IgD-negative memory B cell (primary cell): ENCODE measurements around the gene NDUFS3. TPM values are rescaled to one million over a fixed set of nuclear protein-coding genes. Genes with fewer than 3 reads are reported as not detected.
A peak's percentile ranks its signal among the peaks of the same experiment; 100 is the strongest.

Source experiments
- H3K27ac Mint-ChIP-seq, 3 donors: one replicate each; pipeline ENCODE4 v1.8.0; 2020 to 2022; ENCODE audit warnings: mild to moderate bottlenecking in 3 of 3, mixed read lengths in 3 of 3, moderate library complexity in 1 of 3
- H3K27me3 Mint-ChIP-seq: one replicate; pipeline ENCODE4 v1.8.0; 2021; ENCODE audit warnings: mixed read lengths
- H3K36me3 Mint-ChIP-seq: one replicate; pipeline ENCODE4 v1.8.0; 2020; ENCODE audit warnings: mild to moderate bottlenecking, mixed read lengths
- H3K4me1 Mint-ChIP-seq, 3 donors: one replicate each; pipeline ENCODE4 v1.8.0; 2020 to 2022; ENCODE audit warnings: mixed read lengths in 3 of 3, mild to moderate bottlenecking in 1 of 3
- H3K4me3 Mint-ChIP-seq, 4 donors: one replicate each; pipeline ENCODE4 v1.8.0; 2020 to 2022; ENCODE audit warnings: mild to moderate bottlenecking in 4 of 4, mixed read lengths in 4 of 4, moderate library complexity in 3 of 4
- H3K9me3 Mint-ChIP-seq, 3 donors: one replicate each; pipeline ENCODE4 v1.8.0; 2020 to 2021; ENCODE audit warnings: mixed read lengths in 3 of 3, mild to moderate bottlenecking in 1 of 3
- polyA plus RNA-seq: library from polyadenylated mRNA; unstranded; fragments of 300-500 nt; fragmentation: Illumina TruSeq; gene quantifications from one replicate; pipeline ENCODE4 v1.2.3, GENCODE V29; 2021

The NDUFS3 gene
- polyA plus RNA-seq, 1 donor from 2014 or later, result 105 TPM

- Mint-ChIP-seq H3K27ac (peak overlapping the region in 1 of 3 donors; percentile 57), H3K4me3 (no peak overlapping the region), H3K36me3 (peaks cover 2% of the 10 kb centered on the region), H3K27me3 (no peaks in the 10 kb centered on the region), H3K4me1 (peaks cover 1 to 8% (median 2%) of the 10 kb centered on the region in 3 donors), H3K9me3 (no peaks in the 10 kb centered on the region)
Measured at GRCh38 chr11:47616726-47617416, 38.0 kb downstream of the NDUFS3 start.

DNA sequence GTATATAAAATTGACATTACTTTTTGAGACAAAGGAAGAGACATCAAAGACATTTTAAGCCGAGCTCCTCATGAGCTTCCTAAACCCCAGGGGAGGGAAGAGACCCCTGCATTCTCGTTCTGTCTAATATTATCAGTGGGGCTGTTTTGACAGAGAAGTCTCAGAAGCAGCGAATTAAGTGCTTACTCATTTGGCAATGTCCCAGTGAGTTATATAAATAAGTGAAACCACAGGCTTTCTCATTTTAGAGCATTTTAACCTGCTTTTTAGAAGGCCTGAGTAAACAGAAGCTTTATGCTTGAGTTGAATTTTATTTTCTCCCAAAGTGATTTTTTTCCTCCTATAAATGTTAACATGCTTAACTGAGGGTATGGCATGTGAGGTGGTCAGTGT, 38.5 kb downstream of the NDUFS3 start:
- H3K9me3 Mint-ChIP-seq, result no peaks in the 10 kb centered on the region
- H3K27ac Mint-ChIP-seq, result no peak overlapping the region
- H3K27me3 Mint-ChIP-seq, result no peaks in the 10 kb centered on the region
- no peak overlapping the region for H3K4me3 Mint-ChIP-seq
- H3K36me3 Mint-ChIP-seq, result peaks cover 2% of the 10 kb centered on the region
- H3K4me1 Mint-ChIP-seq, result peaks cover 0 to 7% (median 0%) of the 10 kb centered on the region in 3 donors

DNA sequence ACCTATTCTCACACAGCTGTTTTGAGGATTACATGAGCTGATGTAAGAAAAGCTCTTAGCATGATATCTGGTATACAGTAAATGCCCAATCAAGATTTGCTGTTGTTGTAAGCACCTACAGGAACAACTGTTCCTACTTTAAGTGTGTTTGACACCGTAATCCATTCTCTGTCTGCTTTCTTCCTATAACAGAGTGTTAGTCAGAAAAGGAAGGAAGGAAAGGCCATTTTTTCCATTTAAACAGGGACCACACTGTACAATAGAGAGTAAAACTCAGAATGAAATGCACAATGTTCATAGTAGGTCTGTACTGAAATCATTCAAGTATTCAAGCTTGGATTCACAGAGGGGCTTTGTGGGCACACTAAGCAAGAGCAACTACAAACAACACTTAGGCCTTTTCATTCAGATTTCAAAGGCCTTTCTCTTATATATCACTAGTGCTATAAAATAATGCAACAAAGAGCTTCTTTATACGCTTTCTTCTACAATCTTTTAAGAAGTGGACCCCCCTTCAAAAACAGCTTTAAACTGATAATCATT, 42.0 kb downstream of the NDUFS3 start:
- peaks cover 0 to 7% (median 0%) of the 10 kb centered on the region in 3 donors for H3K4me1 Mint-ChIP-seq
- H3K27ac Mint-ChIP-seq, result no peak overlapping the region
- H3K9me3 Mint-ChIP-seq, result no peaks in the 10 kb centered on the region
- H3K27me3 Mint-ChIP-seq, result no peaks in the 10 kb centered on the region
- H3K36me3 Mint-ChIP-seq, result no peaks in the 10 kb centered on the region
- no peak overlapping the region for H3K4me3 Mint-ChIP-seq

DNA sequence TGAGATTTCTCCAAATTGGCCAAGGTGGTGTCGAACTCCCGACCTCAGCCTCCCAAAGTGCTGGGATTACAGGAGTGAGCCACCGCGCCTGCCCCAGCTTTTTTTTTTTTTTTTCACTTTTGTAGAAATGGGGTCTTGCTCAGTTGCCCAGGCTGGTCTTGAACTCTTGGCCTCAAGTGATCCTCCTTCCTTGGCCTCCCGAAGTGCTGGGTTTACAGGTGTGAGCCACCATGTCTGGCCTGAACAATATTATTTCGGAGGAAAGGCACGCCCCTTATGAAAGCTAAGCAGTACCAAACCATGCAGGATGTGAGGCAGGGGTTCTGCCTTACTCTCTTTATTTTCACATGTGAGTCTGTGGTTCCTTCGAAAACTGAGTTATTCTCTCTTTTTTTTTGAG, 47.4 kb downstream of the NDUFS3 start:
- Mint-ChIP-seq H3K27ac (no peak overlapping the region), H3K36me3 (peaks cover 6% of the 10 kb centered on the region), H3K27me3 (no peaks in the 10 kb centered on the region), H3K4me3 (no peak overlapping the region), H3K9me3 (no peaks in the 10 kb centered on the region), H3K4me1 (no peaks in the 10 kb centered on the region)

- peaks cover 12% of the 10 kb centered on the region for H3K36me3 Mint-ChIP-seq
- H3K4me3 Mint-ChIP-seq, result no peak overlapping the region
Measured at GRCh38 chr11:47628026-47628425, 49.2 kb downstream of the NDUFS3 start.

DNA sequence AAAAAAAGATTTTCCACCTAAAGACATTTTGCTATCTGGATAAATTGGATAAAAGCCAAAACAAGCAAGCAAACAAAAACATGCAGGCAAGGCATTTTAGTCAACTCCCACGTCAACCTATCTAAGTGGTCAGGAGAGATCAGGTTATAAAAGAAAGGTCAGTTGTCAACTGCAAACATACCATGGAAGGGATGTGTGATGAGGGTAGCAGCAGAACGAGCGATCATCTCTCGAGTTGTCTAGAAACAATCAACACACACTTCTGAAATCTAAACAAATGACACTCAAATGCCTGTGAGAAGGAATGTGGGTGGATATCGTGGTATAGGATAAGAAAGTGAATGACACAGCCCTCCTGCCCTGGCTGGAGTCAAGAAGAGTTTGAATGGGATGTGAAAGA, 52.6 kb downstream of the NDUFS3 start:
- Mint-ChIP-seq H3K4me3 (no peak overlapping the region), H3K27ac (no peak overlapping the region), H3K4me1 (no peaks in the 10 kb centered on the region), H3K36me3 (peaks cover 15% of the 10 kb centered on the region), H3K9me3 (no peaks in the 10 kb centered on the region), H3K27me3 (no peaks in the 10 kb centered on the region)

More at GRCh38 chr11:47628026-47628425, 49.2 kb downstream of the NDUFS3 start:
- Mint-ChIP-seq H3K27ac (no peak overlapping the region), H3K4me1 (no peaks in the 10 kb centered on the region), H3K27me3 (no peaks in the 10 kb centered on the region), H3K9me3 (no peaks in the 10 kb centered on the region)

Other genes with a start within 250 kb of the NDUFS3 start
- gene MYBPC3, start 226.4 kb upstream of the NDUFS3 start, polyA plus RNA-seq, result not detected
- gene SPI1, start 200.5 kb upstream of the NDUFS3 start, polyA plus RNA-seq, result 67.7 TPM
- gene SLC39A13, start 170.5 kb upstream of the NDUFS3 start, polyA plus RNA-seq, result 15.5 TPM
- gene PSMC3, start 152.6 kb upstream of the NDUFS3 start, polyA plus RNA-seq, result 101 TPM
- 0.15 TPM for gene RAPSN, start 129.9 kb upstream of the NDUFS3 start, polyA plus RNA-seq
- 78.6 TPM for gene CELF1, start 25.9 kb upstream of the NDUFS3 start, polyA plus RNA-seq
- gene PTPMT1, start 13.5 kb upstream of the NDUFS3 start, polyA plus RNA-seq, result 49.5 TPM
- 41.6 TPM for gene KBTBD4, start 104 bp upstream of the NDUFS3 start, polyA plus RNA-seq
- not detected for gene FAM180B, start 7.6 kb downstream of the NDUFS3 start, polyA plus RNA-seq
- gene C1QTNF4, start 15.3 kb downstream of the NDUFS3 start, polyA plus RNA-seq, result not detected
- gene MTCH2, start 63.5 kb downstream of the NDUFS3 start, polyA plus RNA-seq, result 58.9 TPM
- gene AGBL2, start 136.3 kb downstream of the NDUFS3 start, polyA plus RNA-seq, result 1.4 TPM
- gene FNBP4, start 188.3 kb downstream of the NDUFS3 start, polyA plus RNA-seq, result 65.3 TPM